Measurements from ENCODE around the gene IL22RA1.

GRCh38 chr1:24090736-24091135 lies 52.2 kb downstream of the IL22RA1 start:
- TF ChIP-seq, protein P1, sequence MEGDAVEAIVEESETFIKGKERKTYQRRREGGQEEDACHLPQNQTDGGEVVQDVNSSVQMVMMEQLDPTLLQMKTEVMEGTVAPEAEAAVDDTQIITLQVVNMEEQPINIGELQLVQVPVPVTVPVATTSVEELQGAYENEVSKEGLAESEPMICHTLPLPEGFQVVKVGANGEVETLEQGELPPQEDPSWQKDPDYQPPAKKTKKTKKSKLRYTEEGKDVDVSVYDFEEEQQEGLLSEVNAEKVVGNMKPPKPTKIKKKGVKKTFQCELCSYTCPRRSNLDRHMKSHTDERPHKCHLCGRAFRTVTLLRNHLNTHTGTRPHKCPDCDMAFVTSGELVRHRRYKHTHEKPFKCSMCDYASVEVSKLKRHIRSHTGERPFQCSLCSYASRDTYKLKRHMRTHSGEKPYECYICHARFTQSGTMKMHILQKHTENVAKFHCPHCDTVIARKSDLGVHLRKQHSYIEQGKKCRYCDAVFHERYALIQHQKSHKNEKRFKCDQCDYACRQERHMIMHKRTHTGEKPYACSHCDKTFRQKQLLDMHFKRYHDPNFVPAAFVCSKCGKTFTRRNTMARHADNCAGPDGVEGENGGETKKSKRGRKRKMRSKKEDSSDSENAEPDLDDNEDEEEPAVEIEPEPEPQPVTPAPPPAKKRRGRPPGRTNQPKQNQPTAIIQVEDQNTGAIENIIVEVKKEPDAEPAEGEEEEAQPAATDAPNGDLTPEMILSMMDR (IDR thresholded peaks at IDR 0.05), result no peak
- no peak for TF ChIP-seq EZH2 (IDR thresholded peaks at IDR 0.05)
